Vagina (tissue), 2 donors: ENCODE measurements around the gene FTH1. TPM values are rescaled to one million over a fixed set of nuclear protein-coding genes. Genes with fewer than 3 reads are reported as not detected.
A peak's percentile ranks its signal among the peaks of the same experiment; 100 is the strongest.

Experiments
- DNase-seq, 2 donors: peaks; one replicate each; pipeline ENCODE4 v3.0.0-alpha.2; 2017; ENCODE audit errors: extremely low spot score in 2 of 2
- H3K27ac ChIP-seq: fragments of 200-600 bp; sonication (generic); one replicate; pipeline ENCODE4 v1.5.1; 2019
- H3K27me3 ChIP-seq: fragments of 200-600 bp; sonication (generic); one replicate; pipeline ENCODE4 v1.5.1; 2019
- H3K36me3 ChIP-seq, 2 donors: fragments of 200-600 bp; sonication (generic); one replicate each; pipeline ENCODE4 v1.5.1; 2017 to 2019
- H3K4me1 ChIP-seq: fragments of 200-600 bp; sonication (generic); one replicate; pipeline ENCODE4 v1.5.1; 2019
- H3K4me3 ChIP-seq, 2 donors: fragments of 200-600 bp; sonication (generic); 1 replicate in 1 of 2; 2 replicates in 1 of 2; pipeline ENCODE4 v1.5.1; 2016 to 2019
- H3K9me3 ChIP-seq: fragments of 200-600 bp; sonication (generic); one replicate; pipeline ENCODE4 v1.5.1; 2019
- POLR2A ChIP-seq, 2 donors: fragments of 450-650 bp; IDR thresholded peaks; one replicate each; pipeline ENCODE4 v1.6.1; 2017; ENCODE audit warnings: antibody characterized with exemption in 2 of 2, mild to moderate bottlenecking in 2 of 2, moderate library complexity in 2 of 2
- POLR2AphosphoS5 ChIP-seq, 2 donors: sonication (generic); formaldehyde crosslinking; IDR thresholded peaks; one replicate each; pipeline ENCODE4 v1.9.0; 2017; ENCODE audit warnings: antibody characterized with exemption in 2 of 2, mild to moderate bottlenecking in 2 of 2, low read depth in 1 of 2; ENCODE audit not compliant: insufficient read depth in 1 of 2
- intact Hi-C: fragments of 100-400 bp; cut with DNase I; formaldehyde crosslinking; loops from one replicate; pipeline ENCODE4 v1.15.1; 2023
- total RNA-seq: library from RNA; depleted of rRNA; stranded (reverse); fragments of >200 nt; gene quantifications from one replicate; pipeline ENCODE4 v1.2.3, GENCODE V29; 2016
- TF ChIP-seq, protein P1 (sequence below), 3 experiments: fragments of 450-650 bp in 2 of 3; fragments of 200-600 bp in 1 of 3; sonication (generic) in 1 of 3; IDR thresholded peaks; one replicate each; pipeline ENCODE4 v1.5.1; 2017 to 2019; ENCODE audit warnings: antibody characterized with exemption in 3 of 3, mild to moderate bottlenecking in 2 of 3, moderate library complexity in 2 of 3

Gene FTH1
- total RNA-seq, 1 donor from 2014 or later, result 2,421 TPM

DNA sequence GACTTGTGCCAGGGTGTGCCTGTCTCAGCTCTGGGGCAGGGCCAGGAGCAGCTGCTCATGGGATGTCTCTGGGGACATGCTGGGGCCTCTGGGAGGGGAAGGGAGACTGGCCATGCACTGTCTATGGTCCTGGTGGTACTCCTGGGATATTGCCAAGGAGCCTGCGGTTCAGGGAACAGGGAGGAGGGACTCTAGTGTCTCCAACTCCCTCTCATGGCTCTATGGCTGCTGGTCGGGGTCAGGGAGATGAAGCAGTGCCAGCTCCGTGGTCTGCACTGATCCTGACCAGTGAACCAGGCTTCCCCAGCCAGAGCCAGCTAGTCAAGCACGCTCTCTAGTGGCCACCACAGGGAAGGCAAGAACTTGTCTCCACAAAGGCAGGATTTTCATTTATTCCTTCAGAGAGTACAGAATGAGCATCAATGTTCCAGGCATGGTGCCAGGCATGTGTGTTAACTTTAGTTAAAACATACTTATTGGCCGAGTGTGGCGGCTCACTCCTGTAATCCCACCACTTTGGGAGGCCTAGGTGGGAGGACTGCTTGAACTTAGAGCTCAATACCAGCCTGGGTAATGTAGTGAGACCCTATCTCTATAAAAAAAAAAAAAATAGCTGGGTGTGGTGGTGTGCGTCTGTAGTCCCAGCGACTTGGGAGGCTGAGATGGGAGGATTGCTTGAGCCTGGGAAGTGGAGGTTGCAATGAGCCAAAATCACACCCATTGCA lies 19.8 kb downstream of the FTH1 start:
- Histone ChIP-seq H3K9me3 (no peaks in the 10 kb centered on the region), H3K27me3 (no peaks in the 10 kb centered on the region), H3K4me1 (peaks cover 18% of the 10 kb centered on the region), H3K27ac (peak overlapping the region; percentile 47), H3K4me3 (no peak overlapping the region), H3K36me3 (no peaks in the 10 kb centered on the region)
- no peak for DNase-seq
- TF ChIP-seq, protein P1, sequence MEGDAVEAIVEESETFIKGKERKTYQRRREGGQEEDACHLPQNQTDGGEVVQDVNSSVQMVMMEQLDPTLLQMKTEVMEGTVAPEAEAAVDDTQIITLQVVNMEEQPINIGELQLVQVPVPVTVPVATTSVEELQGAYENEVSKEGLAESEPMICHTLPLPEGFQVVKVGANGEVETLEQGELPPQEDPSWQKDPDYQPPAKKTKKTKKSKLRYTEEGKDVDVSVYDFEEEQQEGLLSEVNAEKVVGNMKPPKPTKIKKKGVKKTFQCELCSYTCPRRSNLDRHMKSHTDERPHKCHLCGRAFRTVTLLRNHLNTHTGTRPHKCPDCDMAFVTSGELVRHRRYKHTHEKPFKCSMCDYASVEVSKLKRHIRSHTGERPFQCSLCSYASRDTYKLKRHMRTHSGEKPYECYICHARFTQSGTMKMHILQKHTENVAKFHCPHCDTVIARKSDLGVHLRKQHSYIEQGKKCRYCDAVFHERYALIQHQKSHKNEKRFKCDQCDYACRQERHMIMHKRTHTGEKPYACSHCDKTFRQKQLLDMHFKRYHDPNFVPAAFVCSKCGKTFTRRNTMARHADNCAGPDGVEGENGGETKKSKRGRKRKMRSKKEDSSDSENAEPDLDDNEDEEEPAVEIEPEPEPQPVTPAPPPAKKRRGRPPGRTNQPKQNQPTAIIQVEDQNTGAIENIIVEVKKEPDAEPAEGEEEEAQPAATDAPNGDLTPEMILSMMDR (IDR thresholded peaks at IDR 0.05), result peak; percentile 74 to 93 (median 85)
- TF ChIP-seq POLR2A (IDR thresholded peaks at IDR 0.05) (no peak), POLR2AphosphoS5 (IDR thresholded peaks at IDR 0.05; ENCODE audit: insufficient read depth in 1 of 2, low read depth in 1 of 2) (peak in 1 of 2 donors; percentile 42)
- intact Hi-C loops, result loop anchor here (2.0 to 5.0 kb wide), 2 partner anchors 49 to 160 kb away; no protein-coding TSS in a partner anchor

DNA sequence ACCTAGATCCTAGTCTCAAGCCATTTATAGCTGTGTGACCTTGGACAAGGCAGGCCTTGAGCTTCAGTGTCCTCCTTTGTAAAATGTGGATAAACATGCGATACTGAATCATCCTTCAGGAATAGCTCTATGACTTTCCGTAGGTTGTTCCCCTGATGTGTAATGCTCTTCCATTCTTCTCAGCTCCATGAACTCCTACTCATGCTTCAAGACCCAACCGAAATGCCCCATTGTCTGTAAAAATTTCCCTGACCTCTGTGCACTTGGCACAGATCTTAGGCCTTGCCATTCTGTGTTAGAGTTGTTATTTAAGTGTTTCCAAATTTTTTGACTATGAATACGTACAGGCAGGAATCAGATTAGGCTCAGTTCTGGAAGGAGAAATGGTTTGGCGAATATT lies 20.5 kb downstream of the FTH1 start:
- no peaks in the 10 kb centered on the region for H3K9me3 ChIP-seq
- DNase-seq, result no peak
- no peaks in the 10 kb centered on the region for H3K27me3 ChIP-seq
- H3K4me1 ChIP-seq, result peaks cover 18% of the 10 kb centered on the region
- intact Hi-C loops, result loop anchor here (2.0 to 5.0 kb wide), 2 partner anchors 48 to 160 kb away; no protein-coding TSS in a partner anchor
- TF ChIP-seq POLR2A (IDR thresholded peaks at IDR 0.05) (no peak), POLR2AphosphoS5 (IDR thresholded peaks at IDR 0.05; ENCODE audit: insufficient read depth in 1 of 2, low read depth in 1 of 2) (no peak)
- TF ChIP-seq, protein P1 (IDR thresholded peaks at IDR 0.05), result no peak
- peak overlapping the region; percentile 47 for H3K27ac ChIP-seq
- no peak overlapping the region for H3K4me3 ChIP-seq
- no peaks in the 10 kb centered on the region for H3K36me3 ChIP-seq

DNA sequence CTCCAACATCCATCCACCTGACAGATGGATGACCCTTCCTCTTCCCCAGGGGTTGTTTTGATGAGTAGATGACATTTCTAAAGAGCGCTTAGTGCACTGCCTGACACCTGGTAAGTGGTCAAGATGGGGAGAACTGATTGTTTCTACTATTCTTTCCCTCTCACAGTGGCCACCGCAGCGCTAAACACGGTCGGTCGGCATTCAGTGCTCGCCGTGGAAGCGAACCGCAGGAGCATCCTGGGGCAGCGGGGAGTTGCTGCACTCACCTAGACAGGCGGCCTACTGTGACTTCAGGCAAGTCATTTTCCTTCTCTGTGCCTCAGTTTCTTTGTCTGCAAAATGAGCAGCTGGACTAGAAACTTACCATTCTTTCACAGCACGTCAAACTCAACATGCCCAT lies 22.2 kb downstream of the FTH1 start:
- H3K36me3 ChIP-seq, result no peaks in the 10 kb centered on the region
- no peak overlapping the region for H3K4me3 ChIP-seq
- peaks cover 18% of the 10 kb centered on the region for H3K4me1 ChIP-seq
- TF ChIP-seq POLR2A (IDR thresholded peaks at IDR 0.05), result no peak
- no peak for TF ChIP-seq POLR2AphosphoS5 (IDR thresholded peaks at IDR 0.05; ENCODE audit: insufficient read depth in 1 of 2, low read depth in 1 of 2)
- TF ChIP-seq, protein P1 (IDR thresholded peaks at IDR 0.05), result no peak
- H3K27me3 ChIP-seq, result no peaks in the 10 kb centered on the region
- intact Hi-C loops, result loop anchor here (5.0 kb wide), 1 partner anchor 158 kb away; no protein-coding TSS in a partner anchor
- no peak overlapping the region for H3K27ac ChIP-seq
- no peak for DNase-seq
- H3K9me3 ChIP-seq, result no peaks in the 10 kb centered on the region

DNA sequence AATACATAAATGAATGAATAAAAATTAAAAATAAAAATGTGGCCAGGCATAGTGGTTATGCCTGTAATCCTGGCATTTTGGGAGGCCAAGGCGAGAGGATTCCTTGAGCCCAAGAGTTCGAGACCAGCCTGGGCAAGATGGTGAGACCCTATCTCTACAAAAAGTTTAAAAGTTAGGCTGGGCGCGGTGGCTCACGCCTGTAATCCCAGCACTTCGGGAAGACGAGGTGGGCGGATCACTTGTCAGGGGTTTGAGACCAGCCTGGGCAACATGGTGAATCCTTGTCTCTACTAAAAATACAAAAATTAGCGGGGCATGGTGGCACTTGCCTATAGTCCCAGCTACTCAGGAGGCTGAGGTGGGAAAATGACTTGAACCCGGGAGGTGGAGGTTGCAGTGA lies 27.0 kb downstream of the FTH1 start:
- Histone ChIP-seq H3K4me1 (no peaks in the 10 kb centered on the region), H3K27me3 (no peaks in the 10 kb centered on the region), H3K4me3 (no peak overlapping the region), H3K9me3 (no peaks in the 10 kb centered on the region), H3K36me3 (no peaks in the 10 kb centered on the region), H3K27ac (no peak overlapping the region)
- TF ChIP-seq POLR2AphosphoS5 (IDR thresholded peaks at IDR 0.05; ENCODE audit: insufficient read depth in 1 of 2, low read depth in 1 of 2) (no peak), POLR2A (IDR thresholded peaks at IDR 0.05) (no peak)
- TF ChIP-seq, protein P1 (IDR thresholded peaks at IDR 0.05), result no peak
- peak in 1 of 2 donors; percentile 64 for DNase-seq
- intact Hi-C loops, result no loop called here

DNA sequence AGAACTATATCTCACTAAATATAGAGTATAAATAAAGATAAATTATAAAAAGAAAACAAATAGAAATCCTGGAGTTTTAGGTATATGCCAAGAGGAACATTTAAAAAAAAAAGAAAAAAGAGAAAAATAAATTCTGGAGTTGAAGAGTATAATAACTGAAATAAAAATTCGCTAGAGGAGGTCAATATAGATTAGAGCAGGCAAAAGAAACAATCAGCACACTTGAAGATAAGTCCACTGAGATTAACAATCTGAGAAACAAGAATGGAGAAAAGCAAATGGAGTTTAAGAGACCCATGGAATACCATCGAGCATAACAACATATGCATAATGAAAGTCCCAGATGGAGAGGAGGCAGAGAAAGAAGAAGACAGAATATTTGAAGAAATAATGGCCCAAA lies 31.6 kb downstream of the FTH1 start:
- no peaks in the 10 kb centered on the region for H3K9me3 ChIP-seq
- intact Hi-C loops, result no loop called here
- TF ChIP-seq, protein P1 (IDR thresholded peaks at IDR 0.05), result no peak
- TF ChIP-seq POLR2AphosphoS5 (IDR thresholded peaks at IDR 0.05; ENCODE audit: insufficient read depth in 1 of 2, low read depth in 1 of 2) (no peak), POLR2A (IDR thresholded peaks at IDR 0.05) (no peak)
- no peak for DNase-seq
- H3K27ac ChIP-seq, result no peak overlapping the region
- H3K4me3 ChIP-seq, result no peak overlapping the region
- H3K27me3 ChIP-seq, result no peaks in the 10 kb centered on the region
- H3K36me3 ChIP-seq, result no peaks in the 10 kb centered on the region
- H3K4me1 ChIP-seq, result no peaks in the 10 kb centered on the region
